HepG2 (cell line): ENCODE results near the gene RIPOR3. TPM values are rescaled to one million over a fixed set of nuclear protein-coding genes. Genes with fewer than 3 reads are reported as not detected.

Experiments
- ATF7-NPFF ChIP-seq: sonication (generic); formaldehyde crosslinking; IDR thresholded peaks from 2 replicates; pipeline ENCODE4 v1.8.1; 2023; ENCODE audit warnings: mild to moderate bottlenecking, low read depth, missing genetic modification reagents, moderate library complexity
- FUBP1 ChIP-seq: sonication (generic); formaldehyde crosslinking; IDR thresholded peaks from 2 replicates; pipeline ENCODE4 v1.5.1; 2020; ENCODE audit warnings: missing genetic modification reagents, mild to moderate bottlenecking, borderline replicate concordance
- HMGXB3 ChIP-seq: sonication (generic); formaldehyde crosslinking; IDR thresholded peaks from 2 replicates; pipeline ENCODE4 v1.4.0; 2020; ENCODE audit warnings: missing genetic modification reagents, borderline replicate concordance
- NBN ChIP-seq: fragments of 450-650 bp; conservative IDR thresholded peaks from 2 replicates; pipeline ENCODE4 v1.6.1; 2017
- PCBP2 ChIP-seq: fragments of 200-400 bp; formaldehyde crosslinking; optimal IDR thresholded peaks from 2 replicates; pipeline ENCODE3; 2018; ENCODE audit warnings: low read length, low read depth; ENCODE audit not compliant: poor library complexity, severe bottlenecking
- PHF20 ChIP-seq: sonication (generic); formaldehyde crosslinking; IDR thresholded peaks from 2 replicates; pipeline ENCODE4 v1.5.0; 2020; ENCODE audit warnings: mild to moderate bottlenecking, missing genetic modification reagents
- RBM39 ChIP-seq: fragments of 200-400 bp; formaldehyde crosslinking; IDR thresholded peaks from one replicate; pipeline ENCODE4 v1.6.1; 2018; ENCODE audit warnings: antibody characterized with exemption, mild to moderate bottlenecking, low read depth, low read length; ENCODE audit not compliant: poor library complexity, severe bottlenecking
- TEAD3 ChIP-seq: optimal IDR thresholded peaks from 2 replicates; pipeline ENCODE3; 2016; ENCODE audit warnings: borderline replicate concordance
- ZBTB3 ChIP-seq: sonication (generic); formaldehyde crosslinking; IDR thresholded peaks from 2 replicates; pipeline ENCODE4 v1.4.0; 2020; ENCODE audit warnings: low read depth, mild to moderate bottlenecking, moderate library complexity, missing genetic modification reagents, borderline replicate concordance
- ZNF124 ChIP-seq: sonication (generic); formaldehyde crosslinking; IDR thresholded peaks from 2 replicates; pipeline ENCODE4 v1.4.0; 2020; ENCODE audit warnings: missing genetic modification reagents
- ZNF543 ChIP-seq: sonication (generic); formaldehyde crosslinking; IDR thresholded peaks from 2 replicates; pipeline ENCODE4 v1.4.0; 2020; ENCODE audit warnings: mild to moderate bottlenecking, missing genetic modification reagents
- ZNF749 ChIP-seq: sonication (generic); formaldehyde crosslinking; IDR thresholded peaks from 2 replicates; pipeline ENCODE4 v1.8.0; 2022; ENCODE audit warnings: mild to moderate bottlenecking, missing genetic modification reagents, moderate library complexity, borderline replicate concordance
- ZNF792 ChIP-seq: IDR thresholded peaks from 2 replicates; pipeline ENCODE4 v1.6.1; 2016
- ZNF83 ChIP-seq: sonication (generic); formaldehyde crosslinking; IDR thresholded peaks from 2 replicates; pipeline ENCODE4 v1.4.0; 2020; ENCODE audit warnings: missing genetic modification reagents, mild to moderate bottlenecking, borderline replicate concordance
- ZNF891 ChIP-seq: sonication (generic); formaldehyde crosslinking; IDR thresholded peaks from 2 replicates; pipeline ENCODE4 v1.5.0; 2020; ENCODE audit warnings: mild to moderate bottlenecking, missing genetic modification reagents
- polyA plus RNA-seq, 8 experiments: library from polyadenylated mRNA; depleted of rRNA in 3 of 8; stranded (reverse) in 7 of 8; unstranded in 1 of 8; fragments of >200 nt; fragmentation: Illumina TruSeq in 4 of 8; extraction: Trizol in 4 of 8; gene quantifications; 2 replicates each; pipeline versions ENCODE4 v1.2.1 to v1.2.3, GENCODE V29; 2011 to 2016; ENCODE audit warnings: low read depth in 4 of 8, missing spikeins in 1 of 8, mixed read lengths in 1 of 8; ENCODE audit not compliant: insufficient read depth in 1 of 8
- total RNA-seq, 5 experiments: library from RNA; depleted of rRNA; stranded (reverse); fragments of >200 nt; fragmentation: Illumina TruSeq; extraction: Trizol; gene quantifications; 2 replicates each; pipeline ENCODE4 v1.2.3, GENCODE V29; 2016; ENCODE audit warnings: low read depth in 1 of 5
- TF ChIP-seq, protein P1 (sequence below): sonication (generic); formaldehyde crosslinking; IDR thresholded peaks from 2 replicates; pipeline ENCODE4 v1.8.0; 2022; ENCODE audit warnings: mild to moderate bottlenecking, missing genetic modification reagents, borderline replicate concordance
- TF ChIP-seq, protein P2 (sequence below): sonication (generic); formaldehyde crosslinking; IDR thresholded peaks from 2 replicates; pipeline ENCODE4 v1.5.1; 2020; ENCODE audit warnings: missing genetic modification reagents, mild to moderate bottlenecking, borderline replicate concordance
- TF ChIP-seq, protein P3 (sequence below): IDR thresholded peaks from 2 replicates; pipeline ENCODE4 v1.6.1; 2018; ENCODE audit warnings: missing genetic modification reagents, mild to moderate bottlenecking, missing compliant biosample characterization

Gene RIPOR3
- total and polyA plus RNA-seq, 2 of the 13 experiments (the other 11 are each of a cell fraction or from before 2014, with no cell fraction given), result 0.18 TPM; not detected in 1

DNA sequence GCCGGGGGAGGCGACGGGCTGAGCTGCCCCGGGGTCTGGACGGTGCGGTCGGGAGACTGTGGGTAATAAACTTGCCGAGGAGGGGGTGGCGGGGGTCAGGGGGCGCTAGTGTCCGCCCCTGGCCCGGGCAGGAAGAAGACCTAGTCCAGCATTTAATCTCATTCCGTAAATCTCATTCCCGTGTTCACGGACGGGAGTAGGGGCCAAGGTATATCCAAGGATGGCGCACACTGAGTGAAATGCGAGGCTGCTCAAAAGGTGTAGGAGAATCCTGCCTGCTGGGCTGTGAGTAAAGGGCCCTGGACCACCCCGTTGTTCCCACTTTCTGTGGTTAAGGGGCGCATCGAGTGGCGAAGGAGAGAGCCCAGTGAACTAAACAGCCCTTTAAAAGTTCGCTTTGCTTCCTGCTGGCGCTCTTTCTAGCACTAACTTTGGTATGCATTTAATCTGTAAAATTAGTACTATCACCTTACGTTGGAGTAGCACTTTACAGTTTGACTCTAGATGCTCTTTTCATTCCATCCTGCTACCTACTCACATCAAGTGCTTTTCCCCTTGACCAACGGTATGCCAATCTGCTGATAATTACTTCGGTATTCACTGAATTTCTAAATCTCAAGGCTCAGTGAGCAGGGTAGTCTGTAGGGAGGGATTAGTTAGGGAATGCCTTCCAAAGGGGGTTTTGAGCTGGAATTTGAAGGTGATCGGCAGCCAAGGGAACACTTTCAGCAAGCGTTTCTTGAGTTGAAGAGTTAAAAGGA, 40.8 kb upstream of the RIPOR3 start (continued):
- TF ChIP-seq, protein P1, sequence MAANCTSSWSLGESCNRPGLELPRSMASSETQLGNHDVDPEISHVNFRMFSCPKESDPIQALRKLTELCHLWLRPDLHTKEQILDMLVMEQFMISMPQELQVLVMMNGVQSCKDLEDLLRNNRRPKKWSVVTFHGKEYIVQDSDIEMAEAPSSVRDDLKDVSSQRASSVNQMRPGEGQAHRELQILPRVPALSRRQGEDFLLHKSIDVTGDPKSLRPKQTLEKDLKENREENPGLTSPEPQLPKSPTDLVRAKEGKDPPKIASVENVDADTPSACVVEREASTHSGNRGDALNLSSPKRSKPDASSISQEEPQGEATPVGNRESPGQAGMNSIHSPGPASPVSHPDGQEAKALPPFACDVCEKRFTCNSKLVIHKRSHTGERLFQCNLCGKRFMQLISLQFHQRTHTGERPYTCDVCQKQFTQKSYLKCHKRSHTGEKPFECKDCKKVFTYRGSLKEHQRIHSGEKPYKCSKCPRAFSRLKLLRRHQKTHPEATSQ (CRISPR knock-in tag), result no peak; the same call in 1 of the 2 replicates
- TF ChIP-seq ZNF749 (CRISPR knock-in tag), result no peak
- TF ChIP-seq HMGXB3 (CRISPR knock-in tag), result no peak
- TF ChIP-seq, protein P2, sequence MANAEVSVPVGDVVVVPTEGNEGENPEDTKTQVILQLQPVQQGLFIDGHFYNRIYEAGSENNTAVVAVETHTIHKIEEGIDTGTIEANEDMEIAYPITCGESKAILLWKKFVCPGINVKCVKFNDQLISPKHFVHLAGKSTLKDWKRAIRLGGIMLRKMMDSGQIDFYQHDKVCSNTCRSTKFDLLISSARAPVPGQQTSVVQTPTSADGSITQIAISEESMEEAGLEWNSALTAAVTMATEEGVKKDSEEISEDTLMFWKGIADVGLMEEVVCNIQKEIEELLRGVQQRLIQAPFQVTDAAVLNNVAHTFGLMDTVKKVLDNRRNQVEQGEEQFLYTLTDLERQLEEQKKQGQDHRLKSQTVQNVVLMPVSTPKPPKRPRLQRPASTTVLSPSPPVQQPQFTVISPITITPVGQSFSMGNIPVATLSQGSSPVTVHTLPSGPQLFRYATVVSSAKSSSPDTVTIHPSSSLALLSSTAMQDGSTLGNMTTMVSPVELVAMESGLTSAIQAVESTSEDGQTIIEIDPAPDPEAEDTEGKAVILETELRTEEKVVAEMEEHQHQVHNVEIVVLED, result no peak
- peak; percentile 50 for TF ChIP-seq TEAD3 (CRISPR knock-in tag)
- TF ChIP-seq, protein P3, sequence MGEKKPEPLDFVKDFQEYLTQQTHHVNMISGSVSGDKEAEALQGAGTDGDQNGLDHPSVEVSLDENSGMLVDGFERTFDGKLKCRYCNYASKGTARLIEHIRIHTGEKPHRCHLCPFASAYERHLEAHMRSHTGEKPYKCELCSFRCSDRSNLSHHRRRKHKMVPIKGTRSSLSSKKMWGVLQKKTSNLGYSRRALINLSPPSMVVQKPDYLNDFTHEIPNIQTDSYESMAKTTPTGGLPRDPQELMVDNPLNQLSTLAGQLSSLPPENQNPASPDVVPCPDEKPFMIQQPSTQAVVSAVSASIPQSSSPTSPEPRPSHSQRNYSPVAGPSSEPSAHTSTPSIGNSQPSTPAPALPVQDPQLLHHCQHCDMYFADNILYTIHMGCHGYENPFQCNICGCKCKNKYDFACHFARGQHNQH, result no peak
- no peak for TF ChIP-seq NBN
- 0 out of 2 replicates have a peak, but pooled peaks have one; percentile 25 for TF ChIP-seq ZNF124 (CRISPR knock-in tag)
- no peak for TF ChIP-seq ZBTB3 (CRISPR knock-in tag)
- no peak for TF ChIP-seq ATF7-NPFF
- no peak for TF ChIP-seq PHF20 (CRISPR knock-in tag)
- TF ChIP-seq ZNF891 (CRISPR knock-in tag), result no peak; the same call in 1 of the 2 replicates
- TF ChIP-seq ZNF543 (CRISPR knock-in tag), result no peak
- TF ChIP-seq FUBP1 (CRISPR knock-in tag), result 0 out of 2 replicates have a peak, but pooled peaks have one; percentile 62
- TF ChIP-seq RBM39, result no peak
- TF ChIP-seq ZNF792 (CRISPR knock-in tag), result no peak
- no peak for TF ChIP-seq PCBP2
- TF ChIP-seq ZNF83 (CRISPR knock-in tag), result no peak
